HG03565 (cell line): ENCODE measurements around the gene TMA7.

Experiments used
- ATAC-seq: cut with Tn5 transposase; IDR thresholded peaks from one replicate; pipeline ENCODE4 v1.9.1; 2021; ENCODE audit warnings: mild to moderate bottlenecking, moderate library complexity; ENCODE audit not compliant: unreplicated experiment

Gene TMA7

GRCh38 chr3:48408823-48409281, 31.2 kb upstream of the TMA7 start:
- ATAC-seq: no peak

GRCh38 chr3:48409291-48410201, 30.5 kb upstream of the TMA7 start:
- ATAC-seq: no peak

DNA sequence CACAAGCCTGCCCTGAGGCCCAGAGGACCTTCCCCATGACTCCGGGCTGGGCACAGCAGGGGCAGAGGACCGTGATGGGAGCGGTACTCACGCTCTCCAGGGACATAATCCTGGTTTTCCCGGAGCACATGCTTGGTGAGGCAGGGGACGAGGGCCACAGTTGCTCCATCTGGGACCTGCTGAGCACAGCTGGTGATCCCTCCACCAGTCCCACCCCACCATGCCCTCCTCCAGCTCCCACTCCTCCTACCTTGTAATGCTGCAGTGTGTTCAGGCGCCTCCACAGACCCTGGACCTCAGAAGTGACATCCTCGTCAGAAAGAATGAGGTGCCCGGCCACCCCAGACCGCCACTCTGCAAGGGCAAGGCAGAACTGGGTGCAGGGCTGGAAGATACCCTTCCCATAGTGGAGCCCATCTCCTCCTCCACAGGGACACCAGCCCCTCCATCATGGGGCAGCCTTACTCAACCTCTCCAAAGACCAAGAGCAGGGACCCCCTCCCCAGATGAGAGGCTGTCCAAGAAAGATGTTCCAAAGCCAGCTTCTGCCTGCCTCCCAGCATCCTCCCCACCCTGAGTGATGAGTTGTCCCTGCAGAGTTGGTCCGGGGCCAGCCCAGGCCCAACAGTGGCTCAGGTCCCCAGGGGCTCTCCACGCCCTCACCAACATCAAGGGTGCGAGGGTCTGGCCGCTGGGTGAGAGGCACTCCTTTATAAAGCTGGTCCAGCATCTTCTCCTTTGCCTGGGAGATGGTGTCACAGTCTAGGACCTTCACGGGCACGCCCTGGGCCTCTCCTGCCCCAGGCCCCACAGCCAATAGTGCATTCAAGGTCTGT, 29.6 kb upstream of the TMA7 start:
- ATAC-seq: no peak

GRCh38 chr3:48411041-48411588, 28.9 kb upstream of the TMA7 start:
- ATAC-seq: no peak

GRCh38 chr3:48411606-48412374, 28.3 kb upstream of the TMA7 start:
- no peak for ATAC-seq

DNA sequence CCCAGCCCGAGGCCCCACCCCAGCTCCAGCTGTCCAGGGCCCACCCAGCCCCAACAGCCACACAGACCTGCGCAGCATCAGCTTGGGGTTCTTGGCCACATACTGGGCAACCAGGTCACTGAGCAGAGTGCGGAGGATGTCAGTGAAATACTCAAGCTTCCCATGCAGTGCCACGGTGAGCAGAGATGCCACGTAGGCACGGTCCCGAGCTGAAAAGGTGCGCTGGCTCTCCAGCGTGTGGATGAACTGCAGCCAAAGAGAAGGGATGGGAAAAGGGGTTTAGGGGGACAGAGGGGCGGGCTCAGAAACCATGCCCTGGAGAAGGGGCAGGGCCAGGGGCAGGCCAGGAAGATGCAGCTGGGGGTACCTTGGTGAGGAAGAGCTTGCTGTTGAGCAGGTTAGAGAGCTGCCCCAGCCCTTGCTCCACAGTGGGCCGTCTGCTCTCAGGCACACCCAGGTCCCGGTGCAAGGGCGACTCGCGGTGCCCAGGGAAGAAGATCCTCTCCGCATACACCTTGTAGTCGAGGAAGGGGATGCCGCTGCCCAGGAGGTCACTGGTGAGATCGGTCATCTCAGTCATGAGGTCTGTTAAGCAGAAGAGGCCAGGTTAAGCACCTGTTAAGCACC, 27.6 kb upstream of the TMA7 start:
- no peak for ATAC-seq

- no peak for ATAC-seq
Measured at GRCh38 chr3:48413086-48413485, 27.0 kb upstream of the TMA7 start.

GRCh38 chr3:48413611-48414010, 26.4 kb upstream of the TMA7 start:
- no peak for ATAC-seq

- no peak for ATAC-seq
Measured at GRCh38 chr3:48414376-48415250, 25.4 kb upstream of the TMA7 start.

DNA sequence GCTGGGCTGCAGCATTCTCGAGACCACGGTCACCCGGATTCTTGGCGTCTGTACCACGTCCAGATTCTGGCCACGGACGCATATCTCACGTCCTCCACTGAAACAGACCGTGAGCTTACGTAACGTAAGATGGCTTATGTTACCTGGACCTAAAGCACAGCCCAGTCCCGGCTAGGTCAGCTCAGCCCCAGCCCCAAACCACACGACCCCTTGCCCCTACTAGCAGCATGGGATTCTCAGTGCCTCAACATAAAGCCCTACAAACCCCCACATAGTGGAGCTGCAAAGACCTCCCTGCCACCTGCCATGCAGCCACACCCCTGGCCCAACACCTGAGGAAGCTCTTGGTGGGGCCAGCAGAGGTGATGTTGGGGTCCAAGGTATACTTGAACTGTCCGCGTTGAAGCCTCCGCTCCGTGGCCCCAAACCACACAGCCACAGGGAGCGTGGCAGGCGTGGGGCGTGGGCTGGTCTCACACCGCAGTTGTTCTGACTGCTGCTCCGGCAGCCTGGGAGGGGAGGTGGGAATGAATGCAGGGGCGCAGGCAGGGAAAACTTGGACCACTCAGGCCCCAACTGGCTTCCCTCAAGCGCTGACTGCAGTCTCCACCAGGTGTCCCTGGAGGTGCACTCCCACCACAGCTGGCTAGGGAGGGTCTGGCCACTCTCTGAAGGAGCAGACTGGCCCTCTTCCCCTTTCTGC, 24.7 kb upstream of the TMA7 start:
- ATAC-seq: no peak

- ATAC-seq: no peak
Measured at GRCh38 chr3:48416091-48416505, 24.0 kb upstream of the TMA7 start.

DNA sequence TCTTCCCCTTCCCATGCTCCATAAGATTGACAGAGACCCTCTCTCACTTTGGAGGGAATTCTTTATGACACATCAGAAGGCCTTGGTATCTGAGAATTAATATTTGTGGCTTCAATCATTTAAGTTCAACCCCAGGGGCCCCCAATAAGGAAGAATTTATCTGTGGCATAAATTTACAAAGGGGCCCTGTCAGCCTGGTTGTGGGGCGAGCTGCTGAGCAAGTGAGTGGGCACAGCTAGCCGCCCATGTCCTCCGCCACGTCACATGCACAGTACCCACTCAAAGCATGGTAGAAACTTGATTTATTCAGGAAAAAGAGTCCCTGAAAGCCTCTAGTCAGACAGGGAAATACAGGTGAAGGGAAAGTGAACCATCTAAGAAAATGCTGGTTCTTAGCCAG, 23.5 kb upstream of the TMA7 start:
- no peak for ATAC-seq

DNA sequence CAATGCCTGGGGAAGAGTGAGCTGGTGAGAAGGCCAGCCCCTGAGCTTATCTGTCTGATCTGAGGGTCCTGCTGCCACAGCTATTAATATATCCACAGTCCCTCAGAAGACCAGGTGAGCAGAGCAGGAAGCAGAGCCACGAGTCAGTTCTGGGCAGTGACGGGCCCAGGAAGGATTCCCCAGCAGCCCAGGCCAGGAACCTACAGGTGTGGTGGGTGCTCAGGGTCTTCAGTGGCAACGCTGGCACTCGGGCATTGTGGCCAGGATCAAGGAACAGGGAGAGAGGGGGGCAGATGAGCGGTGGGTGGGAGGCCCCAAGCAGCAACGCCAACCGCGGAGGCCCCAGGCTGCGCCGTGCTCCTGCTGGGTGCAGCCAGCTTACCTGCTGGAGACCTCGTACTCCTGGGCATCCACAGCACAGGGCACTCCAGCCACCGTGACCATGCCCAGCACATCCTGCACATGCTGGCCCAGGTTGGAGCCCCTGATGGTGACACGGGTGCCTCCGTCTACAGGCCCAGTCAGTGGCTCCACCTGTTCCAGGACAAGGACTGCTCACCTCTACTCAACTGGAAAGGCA, 22.4 kb upstream of the TMA7 start:
- ATAC-seq: no peak

- ATAC-seq: no peak
Measured at GRCh38 chr3:48418140-48418539, 21.9 kb upstream of the TMA7 start.

DNA sequence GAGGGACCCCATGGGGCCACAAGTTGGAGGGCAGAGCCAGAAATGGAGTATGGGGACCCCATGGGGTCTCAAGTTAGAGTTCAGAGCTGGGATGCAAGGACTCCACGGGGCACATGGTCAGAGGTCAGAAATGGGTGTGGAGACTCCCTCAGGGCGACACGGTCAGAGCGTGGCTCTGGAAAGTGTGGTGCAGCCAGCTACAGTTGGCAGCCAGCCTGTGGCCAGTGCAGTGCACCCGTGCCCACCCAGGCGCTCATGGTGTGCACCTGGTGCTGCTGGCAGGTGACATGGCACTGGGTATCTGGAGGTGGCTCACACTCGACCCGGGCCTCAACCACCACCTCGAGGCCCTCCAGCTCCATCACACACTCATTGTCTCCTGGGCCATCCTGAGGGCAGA, 21.4 kb upstream of the TMA7 start:
- no peak for ATAC-seq

DNA sequence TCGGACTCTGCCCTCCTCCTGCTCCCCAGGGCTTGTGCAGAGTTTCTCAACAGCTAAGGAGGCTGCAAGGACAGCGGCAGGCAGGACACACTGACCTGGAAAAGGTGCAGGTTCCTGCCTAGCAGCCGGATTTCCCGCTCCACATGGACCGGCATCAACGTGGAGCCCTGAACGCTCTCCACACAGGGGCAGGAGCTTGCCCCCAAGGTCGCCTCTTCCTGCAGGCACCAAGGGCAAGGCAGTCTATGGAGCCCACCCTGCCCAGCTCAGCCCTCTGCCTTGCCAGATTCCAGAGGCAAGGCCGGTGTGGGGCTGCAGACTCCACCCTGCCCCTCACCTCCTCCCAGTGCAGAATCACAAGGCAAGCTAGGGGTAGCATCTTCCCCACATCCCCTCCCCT, 20.9 kb upstream of the TMA7 start:
- no peak for ATAC-seq

DNA sequence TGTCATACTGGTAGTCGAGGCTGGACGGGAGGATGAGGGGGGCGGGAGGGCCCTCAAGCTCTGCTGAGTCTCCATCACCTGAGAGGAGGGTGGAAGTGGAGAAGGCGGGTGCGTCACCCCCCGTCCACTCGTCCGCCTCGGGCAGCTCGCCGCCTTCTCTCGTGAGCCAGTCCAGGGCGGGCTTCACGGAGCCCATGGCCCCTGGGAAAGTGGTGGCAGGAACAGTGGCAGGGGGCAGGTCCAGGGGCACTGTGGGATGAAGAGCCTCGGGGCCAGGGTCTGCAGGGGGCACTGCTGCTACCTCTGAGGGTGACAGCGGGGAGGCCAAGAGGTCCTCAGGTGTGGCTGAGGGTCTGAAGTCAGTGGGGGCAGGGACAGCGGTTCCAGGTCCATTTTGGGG, 20.5 kb upstream of the TMA7 start:
- no peak for ATAC-seq

- no peak for ATAC-seq
Measured at GRCh38 chr3:48420561-48420960, 19.5 kb upstream of the TMA7 start.
